Muscle of back (tissue), 11 donors: ENCODE results near the gene HHIPL1. TPM values are rescaled to one million over a fixed set of nuclear protein-coding genes. Genes with fewer than 3 reads are reported as not detected.

Experiments used
- DNase-seq, 3 donors: peaks; one replicate each; pipeline versions ENCODE4 v3.0.0 to v3.0.0-alpha.2; 2013
- polyA plus RNA-seq, 10 donors: library from polyadenylated mRNA; unstranded; fragments of 120-200 nt; gene quantifications; one replicate each; pipeline ENCODE4 v1.2.1, GENCODE V29; 2013; ENCODE audit not compliant: insufficient read length in 10 of 10

HHIPL1 gene
- polyA plus RNA-seq, 10 donors, result 1.1 to 2.6 (median 1.9) TPM

DNA sequence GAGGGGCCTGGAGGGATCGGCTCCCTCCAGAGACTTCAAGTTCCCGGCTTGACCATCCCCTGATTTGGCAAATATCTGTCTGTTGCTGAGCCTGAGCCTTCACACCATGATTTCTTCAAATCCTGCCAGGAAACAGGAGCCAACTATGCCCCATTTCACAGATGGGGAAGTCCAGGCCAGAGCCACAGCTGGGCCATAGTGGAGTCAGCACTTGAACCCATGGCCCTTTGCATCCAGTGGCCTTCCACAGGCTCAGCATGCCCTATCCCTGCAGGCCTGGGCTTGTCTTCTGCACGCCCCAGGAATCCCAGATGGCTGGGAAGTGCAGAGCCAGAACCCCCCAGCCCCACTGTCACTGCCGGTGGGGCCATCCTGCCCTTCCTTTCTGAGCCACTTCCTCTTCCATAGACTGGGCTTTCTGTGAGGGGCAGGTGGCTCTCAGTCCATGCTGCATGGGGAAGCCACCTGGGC, 84.1 kb downstream of the HHIPL1 start:
- no peak for DNase-seq

Other genes starting within 250 kb of the HHIPL1 start
- 10 to 100 TPM; 50.2 to 76.3 (median 60.3) TPM for gene SETD3, start 164.3 kb upstream of the HHIPL1 start, polyA plus RNA-seq
- gene CCNK, start 163.7 kb upstream of the HHIPL1 start, polyA plus RNA-seq, result 10 to 100 TPM; 30.9 to 46.5 (median 33.8) TPM
- gene CCDC85C, start 40.9 kb upstream of the HHIPL1 start, polyA plus RNA-seq, result 1 to 10 TPM; 3.1 to 6.4 (median 4.3) TPM
- 1 to 10 TPM; 1.7 to 6.5 (median 3.3) TPM for gene CYP46A1, start 39.2 kb downstream of the HHIPL1 start, polyA plus RNA-seq
- 10 to 100 TPM; 38.0 to 53.9 (median 42.8) TPM for gene EML1, start 148.3 kb downstream of the HHIPL1 start, polyA plus RNA-seq